HepG2 (cell line): ENCODE data around the gene CERS4. TPM values are rescaled to one million over a fixed set of nuclear protein-coding genes. Genes with fewer than 3 reads are reported as not detected.

ENCODE experiments used
- polyA plus RNA-seq, 8 experiments: library from polyadenylated mRNA; depleted of rRNA in 3 of 8; stranded (reverse) in 7 of 8; unstranded in 1 of 8; fragments of >200 nt; fragmentation: Illumina TruSeq in 4 of 8; extraction: Trizol in 4 of 8; gene quantifications; 2 replicates each; pipeline versions ENCODE4 v1.2.1 to v1.2.3, GENCODE V29; 2011 to 2016; ENCODE audit warnings: low read depth in 4 of 8, missing spikeins in 1 of 8, mixed read lengths in 1 of 8; ENCODE audit not compliant: insufficient read depth in 1 of 8
- total RNA-seq, 5 experiments: library from RNA; depleted of rRNA; stranded (reverse); fragments of >200 nt; fragmentation: Illumina TruSeq; extraction: Trizol; gene quantifications; 2 replicates each; pipeline ENCODE4 v1.2.3, GENCODE V29; 2016; ENCODE audit warnings: low read depth in 1 of 5

Gene CERS4
- total and polyA plus RNA-seq, 2 of the 13 experiments (the other 11 are each of a cell fraction or from before 2014, with no cell fraction given) = 74.7 to 83.5 TPM

Other genes with a start within 250 kb of the CERS4 start
- gene ELAVL1, start 203.7 kb upstream of the CERS4 start, total RNA-seq (2016; rRNA removed; fragmentation: Illumina TruSeq; extraction: Trizol) = 38.4 and 58.2 TPM in 2 replicates
- gene ELAVL1, start 203.7 kb upstream of the CERS4 start, polyA plus RNA-seq (2011; rRNA removed) = 25.6 and 27.9 TPM in 2 replicates
- not detected in 2 replicates for gene CCL25, start 156.6 kb upstream of the CERS4 start, total RNA-seq (2016; rRNA removed; fragmentation: Illumina TruSeq; extraction: Trizol)
- gene CCL25, start 156.6 kb upstream of the CERS4 start, polyA plus RNA-seq (2011; rRNA removed) = not detected in 2 replicates
- gene FBN3, start 59.8 kb upstream of the CERS4 start, total RNA-seq (2016; rRNA removed; fragmentation: Illumina TruSeq; extraction: Trizol) = 0.20 TPM in 1 of 2 replicates, not detected in the other
- 1.3 and 2.4 TPM in 2 replicates for gene FBN3, start 59.8 kb upstream of the CERS4 start, polyA plus RNA-seq (2011; rRNA removed)
- 44.4 and 99.9 TPM in 2 replicates for gene CD320, start 99.0 kb downstream of the CERS4 start, total RNA-seq (2016; rRNA removed; fragmentation: Illumina TruSeq; extraction: Trizol)
- 79.9 and 83.1 TPM in 2 replicates for gene CD320, start 99.0 kb downstream of the CERS4 start, polyA plus RNA-seq (2011; rRNA removed)
- 57.2 and 64.5 TPM in 2 replicates for gene NDUFA7, start 112.0 kb downstream of the CERS4 start, total RNA-seq (2016; rRNA removed; fragmentation: Illumina TruSeq; extraction: Trizol)
- 71.5 and 75.3 TPM in 2 replicates for gene NDUFA7, start 112.0 kb downstream of the CERS4 start, polyA plus RNA-seq (2011; rRNA removed)
- 281 and 319 TPM in 2 replicates for gene RPS28, start 112.1 kb downstream of the CERS4 start, total RNA-seq (2016; rRNA removed; fragmentation: Illumina TruSeq; extraction: Trizol)
- gene RPS28, start 112.1 kb downstream of the CERS4 start, polyA plus RNA-seq (2011; rRNA removed) = 521 and 545 TPM in 2 replicates
- 0.15 and 0.18 TPM in 2 replicates for gene KANK3, start 133.9 kb downstream of the CERS4 start, total RNA-seq (2016; rRNA removed; fragmentation: Illumina TruSeq; extraction: Trizol)
- 0.20 and 0.73 TPM in 2 replicates for gene KANK3, start 133.9 kb downstream of the CERS4 start, polyA plus RNA-seq (2011; rRNA removed)
- 0.20 and 0.80 TPM in 2 replicates for gene ANGPTL4, start 154.8 kb downstream of the CERS4 start, total RNA-seq (2016; rRNA removed; fragmentation: Illumina TruSeq; extraction: Trizol)
- 21.7 and 39.9 TPM in 2 replicates for gene ANGPTL4, start 154.8 kb downstream of the CERS4 start, polyA plus RNA-seq (2011; rRNA removed)
- 6.0 and 11.5 TPM in 2 replicates for gene RAB11B, start 181.0 kb downstream of the CERS4 start, total RNA-seq (2016; rRNA removed; fragmentation: Illumina TruSeq; extraction: Trizol)
- gene RAB11B, start 181.0 kb downstream of the CERS4 start, polyA plus RNA-seq (2011; rRNA removed) = 28.4 and 39.6 TPM in 2 replicates
- gene MARCHF2, start 203.9 kb downstream of the CERS4 start, total RNA-seq (2016; rRNA removed; fragmentation: Illumina TruSeq; extraction: Trizol) = 10.6 and 12.7 TPM in 2 replicates
- 13.0 and 17.0 TPM in 2 replicates for gene MARCHF2, start 203.9 kb downstream of the CERS4 start, polyA plus RNA-seq (2011; rRNA removed)
- 102 and 144 TPM in 2 replicates for gene HNRNPM, start 235.6 kb downstream of the CERS4 start, total RNA-seq (2016; rRNA removed; fragmentation: Illumina TruSeq; extraction: Trizol)
- 53.7 and 56.7 TPM in 2 replicates for gene HNRNPM, start 235.6 kb downstream of the CERS4 start, polyA plus RNA-seq (2011; rRNA removed)